ENCODE measurements around the gene ZFYVE16. TPM values are rescaled to one million over a fixed set of nuclear protein-coding genes. Genes with fewer than 3 reads are reported as not detected.
"Not testable (repeated sequence)": the region's sequence is repeated elsewhere in the genome, so short reads cannot be mapped to it uniquely, and the experiment has no call there.

The ZFYVE16 gene
- total RNA-seq, 1 experiment from 2014 or later = 9.7 TPM

- Histone ChIP-seq H3K4me2 (ENCODE audit: low read length) (no peak overlapping the region), H3K9me2 (replicated peaks; ENCODE audit: low read length) (no peaks in the 10 kb centered on the region), H4K20me1 (ENCODE audit: low read length) (0 out of 2 replicates have a peak, but pooled peaks cover 7% of the 10 kb centered on the region), H3F3A (ENCODE audit: low read length, unreplicated experiment) (no peaks in the 10 kb centered on the region), H3K79me2 (ENCODE audit: low read length) (peaks cover 35% of the 10 kb centered on the region), H3K27ac (ENCODE audit: low read length) (no peak overlapping the region), H3K36me3 (ENCODE audit: low read depth, low read length) (no peaks in the 10 kb centered on the region), H2AFZ (ENCODE audit: low read length) (no peak overlapping the region), H3K4me3 (ENCODE audit: low read length) (no peak overlapping the region), H3K9me3 (ENCODE audit: low read length) (no peaks in the 10 kb centered on the region), H3K9ac (ENCODE audit: low read length) (no peak overlapping the region), H3K27me3 (ENCODE audit: low read length) (no peaks in the 10 kb centered on the region), H3K4me1 (ENCODE audit: insufficient read depth, low read length) (peaks cover 7% of the 10 kb centered on the region; the same call in 1 of the 2 replicates)
- DNase-seq (no peak), ATAC-seq (no peak)
- ChIA-PET POLR2A (ENCODE audit: unreplicated experiment) (no interaction called here), CTCF (interaction anchor here (0.6 kb wide), 1 partner anchor 1426 kb away, joined by 3 read pairs; no protein-coding TSS in a partner anchor)
- no peak for TF ChIP-seq EZH2 (IDR thresholded peaks at IDR 0.05; ENCODE audit: low read length, unreplicated experiment)
- TF ChIP-seq CTCF (conservative IDR thresholded peaks at IDR 0.05; ENCODE audit: low read depth, low read length) = no peak
- no peak for TF ChIP-seq EZH2phosphoT487 (IDR thresholded peaks at IDR 0.05; ENCODE audit: borderline replicate concordance, low read length)
- no TSS peak for BruUV-seq (replicated peaks)
- intact Hi-C loops (cut with micrococcal nuclease) = no loop called here
Observed at GRCh38 chr5:80411589-80412219, 3.8 kb downstream of the ZFYVE16 start.

DNA sequence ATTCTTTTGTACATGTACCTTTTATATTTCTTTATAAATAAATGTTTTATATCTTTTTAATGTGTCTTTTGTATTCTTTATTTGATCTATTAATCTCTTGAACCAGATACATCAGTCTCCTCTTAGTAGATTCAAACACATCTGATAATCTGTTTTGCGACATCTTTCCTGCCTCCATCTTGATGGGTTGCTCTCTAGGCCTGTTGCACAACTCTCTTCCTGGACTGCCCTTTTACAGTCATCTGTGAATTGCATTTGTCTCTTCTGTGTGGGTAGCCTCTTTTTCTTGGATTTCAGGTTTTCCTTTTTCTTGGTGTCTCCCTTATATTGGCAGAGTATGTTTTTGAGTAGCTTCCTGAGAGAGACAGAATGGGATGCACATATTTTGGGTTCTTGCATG, 6.2 kb downstream of the ZFYVE16 start:
- ATAC-seq = no peak
- no TSS peak for BruUV-seq (replicated peaks)
- Histone ChIP-seq H3K27ac (ENCODE audit: low read length) (no peak overlapping the region), H3F3A (ENCODE audit: low read length, unreplicated experiment) (no peaks in the 10 kb centered on the region), H3K4me2 (ENCODE audit: low read length) (no peak overlapping the region), H3K79me2 (ENCODE audit: low read length) (peaks cover 26% of the 10 kb centered on the region), H3K4me3 (ENCODE audit: low read length) (no peak overlapping the region), H2AFZ (ENCODE audit: low read length) (no peak overlapping the region), H3K9me3 (ENCODE audit: low read length) (no peaks in the 10 kb centered on the region), H3K36me3 (ENCODE audit: low read depth, low read length) (no peaks in the 10 kb centered on the region), H3K4me1 (ENCODE audit: insufficient read depth, low read length) (0 out of 2 replicates have a peak, but pooled peaks cover 7% of the 10 kb centered on the region), H4K20me1 (ENCODE audit: low read length) (0 out of 2 replicates have a peak, but pooled peaks cover 6% of the 10 kb centered on the region), H3K9me2 (replicated peaks; ENCODE audit: low read length) (no peaks in the 10 kb centered on the region), H3K9ac (ENCODE audit: low read length) (no peak overlapping the region), H3K27me3 (ENCODE audit: low read length) (no peaks in the 10 kb centered on the region)
- intact Hi-C loops (cut with micrococcal nuclease) = no loop called here
- ChIA-PET POLR2A (ENCODE audit: unreplicated experiment) (no interaction called here), CTCF (no interaction called here)
- TF ChIP-seq EZH2 (IDR thresholded peaks at IDR 0.05; ENCODE audit: low read length, unreplicated experiment) = no peak
- no peak for TF ChIP-seq EZH2phosphoT487 (IDR thresholded peaks at IDR 0.05; ENCODE audit: borderline replicate concordance, low read length)
- no peak for TF ChIP-seq CTCF (conservative IDR thresholded peaks at IDR 0.05; ENCODE audit: low read depth, low read length)
- no peak for DNase-seq

GRCh38 chr5:80417973-80418372, 10.1 kb downstream of the ZFYVE16 start:
- H3K27me3 ChIP-seq (ENCODE audit: low read length) = no peaks in the 10 kb centered on the region
- H3K4me3 ChIP-seq (ENCODE audit: low read length) = no peak overlapping the region
- POLR2A ChIA-PET (ENCODE audit: unreplicated experiment) = interaction anchor here (0.6 kb wide), 1 partner anchor 11 kb away, joined by 3 read pairs; no protein-coding TSS in a partner anchor
- no peak overlapping the region for H3K9ac ChIP-seq (ENCODE audit: low read length)
- no TSS peak for BruUV-seq (replicated peaks)
- ATAC-seq (no peak), DNase-seq (no peak)
- H3K27ac ChIP-seq (ENCODE audit: low read length) = no peak overlapping the region
- no peaks in the 10 kb centered on the region for H3K79me2 ChIP-seq (ENCODE audit: low read length)
- no peaks in the 10 kb centered on the region for H3K36me3 ChIP-seq (ENCODE audit: low read depth, low read length)
- H3K9me3 ChIP-seq (ENCODE audit: low read length) = no peaks in the 10 kb centered on the region
- intact Hi-C loops (cut with micrococcal nuclease) = no loop called here
- H3K4me1 ChIP-seq (ENCODE audit: insufficient read depth, low read length) = no peaks in the 10 kb centered on the region
- TF ChIP-seq EZH2 (IDR thresholded peaks at IDR 0.05; ENCODE audit: low read length, unreplicated experiment) (no peak), EZH2phosphoT487 (IDR thresholded peaks at IDR 0.05; ENCODE audit: borderline replicate concordance, low read length) (no peak), CTCF (conservative IDR thresholded peaks at IDR 0.05; ENCODE audit: low read depth, low read length) (no peak)
- H3F3A ChIP-seq (ENCODE audit: low read length, unreplicated experiment) = no peaks in the 10 kb centered on the region
- no peaks in the 10 kb centered on the region for H3K9me2 ChIP-seq (replicated peaks; ENCODE audit: low read length)
- H2AFZ ChIP-seq (ENCODE audit: low read length) = no peak overlapping the region
- CTCF ChIA-PET = no interaction called here
- no peak overlapping the region for H3K4me2 ChIP-seq (ENCODE audit: low read length)
- H4K20me1 ChIP-seq (ENCODE audit: low read length) = no peaks in the 10 kb centered on the region

- POLR2A ChIA-PET (ENCODE audit: unreplicated experiment); H3K4me2 ChIP-seq (ENCODE audit: low read length); CTCF ChIA-PET; H3K36me3 ChIP-seq (ENCODE audit: low read depth, low read length); H3K27ac ChIP-seq (ENCODE audit: low read length); DNase-seq; intact Hi-C loops (cut with micrococcal nuclease); H3K27me3 ChIP-seq (ENCODE audit: low read length); H3K4me3 ChIP-seq (ENCODE audit: low read length); BruUV-seq (replicated peaks); H3K9me2 ChIP-seq (replicated peaks; ENCODE audit: low read length); H4K20me1 ChIP-seq (ENCODE audit: low read length); H3F3A ChIP-seq (ENCODE audit: low read length, unreplicated experiment); ATAC-seq; H3K9me3 ChIP-seq (ENCODE audit: low read length); H3K4me1 ChIP-seq (ENCODE audit: insufficient read depth, low read length); H3K9ac ChIP-seq (ENCODE audit: low read length); H2AFZ ChIP-seq (ENCODE audit: low read length): not testable (repeated sequence)
- H3K79me2 ChIP-seq (ENCODE audit: low read length) = peaks cover 15% of the 10 kb centered on the region
Observed at GRCh38 chr5:80424365-80424764, 16.5 kb downstream of the ZFYVE16 start.

Data from PC-3 (cell line).